ENCODE measurements around the gene TFEB. TPM values are rescaled to one million over a fixed set of nuclear protein-coding genes. Genes with fewer than 3 reads are reported as not detected.

TFEB gene
- total and polyA plus RNA-seq, 10 of the 15 experiments (the other 5 are each of a cell fraction or from before 2014, with no cell fraction given): 0.84 to 108 (median 60.8) TPM

GRCh38 chr6:41693281-41694240 is 41.8 kb downstream of the TFEB start:
- H3K27me3 ChIP-seq (replicated peaks in 1 of 2; ENCODE audit: control insufficient read depth in 2 of 2, insufficient read depth in 2 of 2, low read length in 1 of 2): no peaks in the 10 kb centered on the region
- no peaks in the 10 kb centered on the region; the same call in 1 of the 2 replicates for H4K20me1 ChIP-seq (ENCODE audit: control insufficient read depth, insufficient read depth)
- in situ Hi-C loops (cut with MboI): no loop called here
- H3K9ac ChIP-seq (ENCODE audit: control insufficient read depth, insufficient read depth, low read length): no peak overlapping the region
- CTCF ChIA-PET: interaction anchor here (0.6 to 2.9 kb wide), 3 partner anchors 10 to 66 kb away, joined by 3 to 9 read pairs (median 6); no protein-coding TSS in a partner anchor
- no peak overlapping the region for H2AFZ ChIP-seq (ENCODE audit: control insufficient read depth, low read depth, low read length)
- H3K36me3 ChIP-seq (ENCODE audit: control insufficient read depth in 2 of 2, insufficient read depth in 2 of 2, low read length in 1 of 2): peaks cover 14 to 30% of the 10 kb centered on the region in 2 experiments
- POLR2A ChIA-PET: no interaction called here
- FAIRE-seq (no peak), DNase-seq (ENCODE audit: low read depth, low spot score) (no peak), ATAC-seq (no peak)
- H3K4me2 ChIP-seq (ENCODE audit: control insufficient read depth, insufficient read depth): no peak overlapping the region
- H3K9me3 ChIP-seq (replicated peaks; ENCODE audit: control insufficient read depth, insufficient read depth, low read length): no peaks in the 10 kb centered on the region
- H3K79me2 ChIP-seq (ENCODE audit: control insufficient read depth, insufficient read depth, low read length): peaks cover 43% of the 10 kb centered on the region
- no peak overlapping the region for H3K4me3 ChIP-seq
- H3K27ac ChIP-seq (ENCODE audit: control insufficient read depth, insufficient read depth): no peak overlapping the region
- WGBS (ENCODE audit: insufficient coverage, insufficient replicate concordance, low lambda C conversion rate, missing lambda C conversion rate): 70% methylated on average over 10 of the region's 10 CpGs
- no TSS peak for BruUV-seq (replicated peaks)
- TF ChIP-seq KAT2A (conservative IDR thresholded peaks at IDR 0.05; ENCODE audit: control insufficient read depth, low read depth, low read length): no peak
- TF ChIP-seq POLR2A (IDR thresholded peaks at IDR 0.05; ENCODE audit: low read depth, low read length): peak; percentile 14; the same call in 1 of the 2 replicates
- TF ChIP-seq POLR2AphosphoS2 (IDR thresholded peaks at IDR 0.05; ENCODE audit: low read depth, low read length): peak; percentile 50
- H3K4me1 ChIP-seq (ENCODE audit: control insufficient read depth, insufficient read depth, low read length): no peaks in the 10 kb centered on the region
- intact Hi-C loops (cut with micrococcal nuclease; ENCODE audit: unreplicated experiment): no loop called here
- SMC1A ChIA-PET (ENCODE audit: uncharacterized antibody, unreplicated experiment): no interaction called here
- RAD21 ChIA-PET (ENCODE audit: unreplicated experiment): interaction anchor here (1.4 kb wide), 1 partner anchor 11 kb away, joined by 3 read pairs; no protein-coding TSS in a partner anchor

- peaks cover 37% of the 10 kb centered on the region for H3K79me2 ChIP-seq (ENCODE audit: control insufficient read depth, insufficient read depth, low read length)
- TF ChIP-seq NFXL1 (IDR thresholded peaks at IDR 0.05; ENCODE audit: borderline replicate concordance) (0 out of 2 replicates have a peak, but pooled peaks have one; percentile 37), STAT3 (IDR thresholded peaks at IDR 0.05; ENCODE audit: low read depth, low read length) (no peak), NFIC (IDR thresholded peaks at IDR 0.05; ENCODE audit: low read depth, low read length) (no peak), CUX1 (IDR thresholded peaks at IDR 0.05; ENCODE audit: insufficient replicate concordance, low read depth, low read length) (no peak), SMARCA5 (IDR thresholded peaks at IDR 0.05) (peak; percentile 41; the same call in 1 of the 2 replicates), MEF2B (IDR thresholded peaks at IDR 0.05; ENCODE audit: partially characterized antibody, poor library complexity, severe bottlenecking) (no peak)
These were observed 42.7 kb downstream of the TFEB start for GRCh38 chr6:41692730-41693129.

More at GRCh38 chr6:41692730-41693129, 42.7 kb downstream of the TFEB start:
- Histone ChIP-seq H2AFZ (ENCODE audit: control insufficient read depth, low read depth, low read length) (no peak overlapping the region), H3K9ac (ENCODE audit: control insufficient read depth, insufficient read depth, low read length) (no peak overlapping the region), H3K27me3 (replicated peaks in 1 of 2; ENCODE audit: control insufficient read depth in 2 of 2, insufficient read depth in 2 of 2, low read length in 1 of 2) (no peaks in the 10 kb centered on the region), H3K4me3 (no peak overlapping the region), H3K4me2 (ENCODE audit: control insufficient read depth, insufficient read depth) (no peak overlapping the region), H3K9me3 (replicated peaks; ENCODE audit: control insufficient read depth, insufficient read depth, low read length) (no peaks in the 10 kb centered on the region), H3K4me1 (ENCODE audit: control insufficient read depth, insufficient read depth, low read length) (no peaks in the 10 kb centered on the region), H3K27ac (ENCODE audit: control insufficient read depth, insufficient read depth) (no peak overlapping the region), H3K36me3 (ENCODE audit: control insufficient read depth in 2 of 2, insufficient read depth in 2 of 2, low read length in 1 of 2) (peaks cover 10 to 33% of the 10 kb centered on the region in 2 experiments; a peak in 3 of 4 replicates), H4K20me1 (ENCODE audit: control insufficient read depth, insufficient read depth) (no peaks in the 10 kb centered on the region; the same call in 1 of the 2 replicates)
- intact Hi-C loops (cut with micrococcal nuclease; ENCODE audit: unreplicated experiment) (no loop called here), in situ Hi-C loops (cut with MboI) (no loop called here)
- ChIA-PET RAD21 (ENCODE audit: unreplicated experiment) (no interaction called here), POLR2A (interaction anchor here (0.5 kb wide), 1 partner anchor 87 kb away, joined by 3 read pairs; no protein-coding TSS in a partner anchor), SMC1A (ENCODE audit: uncharacterized antibody, unreplicated experiment) (no interaction called here), CTCF (interaction anchor here (0.8 to 2.9 kb wide), 3 partner anchors 10 to 13 kb away, joined by 3 to 9 read pairs (median 6); no protein-coding TSS in a partner anchor)
- no TSS peak for BruUV-seq (replicated peaks)
- no peak for DNase-seq (ENCODE audit: low read depth, low spot score)
- ATAC-seq: no peak
- FAIRE-seq: no peak
- 67% methylated on average over 2 of the region's 2 CpGs for WGBS (ENCODE audit: insufficient coverage, insufficient replicate concordance, low lambda C conversion rate, missing lambda C conversion rate)

All from GM12878 (cell line).